Activated CD4-positive, alpha-beta memory T cell treated with anti-CD3 and anti-CD28 coated beads, Interleukin-2, amount 10 ng/mL, durations not matched to agents 7 days and 5 days (primary cell): Measurements from ENCODE around the gene CCDC61. TPM values are rescaled to one million over a fixed set of nuclear protein-coding genes. Genes with fewer than 3 reads are reported as not detected.

Experiments
- CTCF ChIA-PET: fragments of 350-600 bp; sonication (Branson Sonifier 250); formaldehyde crosslinking; loops from one replicate; lab custom pipeline; 2021; ENCODE audit warnings: antibody characterized with exemption, inconsistent platforms; lab: Charles Lee
- POLR2A ChIA-PET: fragments of 350-600 bp; sonication (Branson Sonifier 250); formaldehyde crosslinking; loops from one replicate; lab custom pipeline; 2021; ENCODE audit warnings: antibody characterized with exemption; lab: Charles Lee
- DNase-seq: peaks from one replicate; pipeline ENCODE4 v3.0.0-alpha.2; 2020
- H3K27ac Mint-ChIP-seq: one replicate; pipeline ENCODE4 v1.8.0; 2021; ENCODE audit warnings: mild to moderate bottlenecking, mixed read lengths
- H3K27me3 Mint-ChIP-seq: one replicate; pipeline ENCODE4 v1.8.0; 2021; ENCODE audit warnings: mixed read lengths
- H3K36me3 Mint-ChIP-seq: one replicate; pipeline ENCODE4 v1.8.0; 2021; ENCODE audit warnings: low read depth, mixed read lengths
- H3K4me1 Mint-ChIP-seq: one replicate; pipeline ENCODE4 v1.8.0; 2021; ENCODE audit warnings: mixed read lengths
- H3K4me3 Mint-ChIP-seq: one replicate; pipeline ENCODE4 v1.8.0; 2021; ENCODE audit warnings: mild to moderate bottlenecking, mixed read lengths
- H3K9me3 Mint-ChIP-seq: one replicate; pipeline ENCODE4 v1.8.0; 2021; ENCODE audit warnings: mixed read lengths
- total RNA-seq, 2 experiments: library from RNA; stranded (reverse); gene quantifications; one replicate each; pipeline ENCODE4 v1.2.3, GENCODE V29; 2021

The CCDC61 gene
- total RNA-seq, 2 experiments from 2014 or later: 24.3 to 24.7 TPM

- Mint-ChIP-seq H3K36me3 (no peaks in the 10 kb centered on the region), H3K4me1 (peaks cover 3% of the 10 kb centered on the region), H3K27ac (no peak overlapping the region), H3K27me3 (peaks cover 41% of the 10 kb centered on the region), H3K4me3 (no peak overlapping the region), H3K9me3 (peaks cover 2% of the 10 kb centered on the region)
- ChIA-PET CTCF (no interaction called here), POLR2A (interaction anchor here (0.6 kb wide), 1 partner anchor 1599 kb away, joined by 3 read pairs; no protein-coding TSS in a partner anchor)
- no peak for DNase-seq
These were observed 9.9 kb upstream of the CCDC61 start for GRCh38 chr19:45985321-45985720.

GRCh38 chr19:45990113-45990728, 5.0 kb upstream of the CCDC61 start:
- H3K27ac Mint-ChIP-seq: no peak overlapping the region
- no peak for DNase-seq
- H3K4me1 Mint-ChIP-seq: peaks cover 4% of the 10 kb centered on the region
- no peak overlapping the region for H3K4me3 Mint-ChIP-seq
- no peaks in the 10 kb centered on the region for H3K36me3 Mint-ChIP-seq
- ChIA-PET POLR2A (no interaction called here), CTCF (no interaction called here)
- peaks cover 27% of the 10 kb centered on the region for H3K27me3 Mint-ChIP-seq
- H3K9me3 Mint-ChIP-seq: no peaks in the 10 kb centered on the region

DNA sequence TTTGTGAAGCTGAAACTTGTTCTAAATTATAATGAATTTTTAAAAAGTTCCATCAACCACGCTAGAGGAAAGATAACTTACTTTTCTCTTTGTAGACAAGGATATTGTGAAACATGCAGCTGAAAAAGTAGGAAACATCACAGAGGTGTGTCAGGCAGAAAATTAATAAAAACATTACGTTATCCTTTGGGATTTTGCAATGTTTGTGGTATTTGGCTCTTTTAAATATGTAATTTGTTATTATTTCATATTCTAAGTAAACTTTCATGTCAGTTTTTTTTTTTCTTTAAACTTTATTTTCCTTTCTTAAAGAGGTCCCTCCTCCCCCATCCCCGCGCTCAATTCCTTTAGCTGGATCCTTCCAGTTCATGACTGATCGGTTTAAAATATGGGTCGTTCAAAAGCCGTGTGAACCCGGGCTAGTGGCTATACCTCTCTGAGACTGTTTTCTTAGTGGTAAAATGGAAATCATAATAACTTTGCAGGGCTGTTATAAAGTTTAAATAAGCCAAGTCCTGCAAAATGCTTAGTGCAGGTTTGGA, 740 bp upstream of the CCDC61 start:
- H3K36me3 Mint-ChIP-seq: peaks cover 11% of the 10 kb centered on the region
- no peak overlapping the region for H3K27ac Mint-ChIP-seq
- no peak overlapping the region for H3K4me3 Mint-ChIP-seq
- ChIA-PET CTCF (interaction anchor here (0.6 to 2.4 kb wide), 9 partner anchors 8 to 657 kb away, joined by 3 to 9 read pairs (median 3); partner anchors contain the start of gene MYPOP), POLR2A (interaction anchor here (0.6 to 2.0 kb wide), 6 partner anchors 41 to 132 kb away, joined by 3 to 16 read pairs (median 6); partner anchors contain the start of genes IRF2BP1, MYPOP and SYMPK)
- peaks cover 13% of the 10 kb centered on the region for H3K4me1 Mint-ChIP-seq
- DNase-seq: no peak
- no peaks in the 10 kb centered on the region for H3K9me3 Mint-ChIP-seq
- peaks cover 8% of the 10 kb centered on the region for H3K27me3 Mint-ChIP-seq

DNA sequence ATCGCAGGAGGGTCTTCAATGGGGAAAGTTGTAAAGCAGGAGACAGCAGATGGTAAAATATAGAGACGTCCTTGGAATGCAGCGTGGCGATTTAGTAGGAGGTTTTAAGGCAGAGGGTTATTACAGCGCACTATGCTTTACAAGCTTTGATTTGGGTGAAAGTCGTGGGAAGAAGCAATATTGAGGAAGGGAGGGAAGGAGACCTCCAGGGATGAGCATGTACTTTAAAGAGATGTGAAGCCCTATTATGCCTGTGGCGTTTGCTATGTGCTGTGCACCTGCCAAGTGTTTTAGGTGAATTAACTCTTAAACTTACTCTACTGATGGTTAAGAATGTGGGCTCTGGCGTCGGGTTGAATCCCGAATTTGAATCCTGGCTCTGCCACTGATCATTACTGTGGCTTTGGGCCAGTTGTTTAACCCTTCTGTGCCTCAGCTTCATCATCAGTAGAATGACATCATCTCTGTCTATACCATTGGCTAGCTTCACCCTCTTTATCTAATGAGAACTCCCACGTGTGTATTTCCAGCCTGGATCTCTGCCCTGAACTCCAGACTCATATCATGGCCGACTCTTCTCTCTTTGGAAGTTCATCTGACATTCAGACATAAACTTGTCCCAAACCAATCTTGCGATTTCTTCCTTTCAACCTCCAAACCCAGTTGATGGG, 583 bp downstream of the CCDC61 start:
- ChIA-PET POLR2A (interaction anchor here (0.7 to 2.0 kb wide), 7 partner anchors 11 to 303 kb away, joined by 3 to 16 read pairs (median 4); partner anchors contain the start of genes IRF2BP1, MYPOP, QPCTL and SYMPK), CTCF (interaction anchor here (0.6 to 2.4 kb wide), 12 partner anchors 10 to 198 kb away, joined by 3 to 9 read pairs (median 4); partner anchors contain the start of genes IRF2BP1 and MYPOP)
- Mint-ChIP-seq H3K36me3 (peaks cover 11% of the 10 kb centered on the region), H3K27ac (no peak overlapping the region), H3K27me3 (peaks cover 7% of the 10 kb centered on the region), H3K9me3 (no peaks in the 10 kb centered on the region), H3K4me3 (no peak overlapping the region), H3K4me1 (peaks cover 26% of the 10 kb centered on the region)
- DNase-seq: no peak

- peak overlapping the region; percentile 29 for H3K4me3 Mint-ChIP-seq
- no peak overlapping the region for H3K27ac Mint-ChIP-seq
- DNase-seq: no peak
These were observed 1.7 kb downstream of the CCDC61 start for GRCh38 chr19:45996933-45997332.

DNA sequence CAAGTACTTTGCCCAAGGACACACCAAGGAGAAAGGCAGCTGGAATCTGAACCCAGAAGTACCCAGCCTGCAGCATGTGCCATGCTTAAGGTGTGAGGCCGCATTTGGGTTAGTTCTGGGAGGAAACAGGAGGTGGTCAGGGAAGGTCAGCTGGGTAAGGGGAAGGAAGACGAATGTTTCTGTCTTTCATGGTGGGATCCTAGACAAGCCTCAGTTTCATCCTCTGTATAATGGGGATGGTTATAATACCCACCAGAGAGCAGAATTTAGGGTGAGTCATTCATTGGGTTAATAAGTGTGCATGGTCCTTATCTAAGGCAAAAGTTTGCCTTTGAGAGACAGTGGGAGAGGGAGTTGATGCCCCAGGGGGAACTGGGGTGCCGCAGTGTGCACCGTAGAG, 3.6 kb downstream of the CCDC61 start:
- ChIA-PET POLR2A (interaction anchor here (1.7 kb wide), 1 partner anchor 106 kb away, joined by 3 read pairs; no protein-coding TSS in a partner anchor), CTCF (no interaction called here)
- no peak overlapping the region for H3K4me3 Mint-ChIP-seq
- H3K27me3 Mint-ChIP-seq: peaks cover 7% of the 10 kb centered on the region
- no peak overlapping the region for H3K27ac Mint-ChIP-seq
- H3K9me3 Mint-ChIP-seq: no peaks in the 10 kb centered on the region
- no peak for DNase-seq
- peaks cover 16% of the 10 kb centered on the region for H3K36me3 Mint-ChIP-seq
- H3K4me1 Mint-ChIP-seq: peaks cover 32% of the 10 kb centered on the region

More at GRCh38 chr19:45996933-45997332, 1.7 kb downstream of the CCDC61 start:
- ChIA-PET CTCF (interaction anchor here (1.5 to 2.0 kb wide), 2 partner anchors 13 to 20 kb away, joined by 4 to 7 read pairs; no protein-coding TSS in a partner anchor), POLR2A (interaction anchor here (1.0 to 1.7 kb wide), 2 partner anchors 80 to 104 kb away, joined by 3 to 4 read pairs; no protein-coding TSS in a partner anchor)
- Mint-ChIP-seq H3K36me3 (peaks cover 14% of the 10 kb centered on the region), H3K27me3 (peaks cover 7% of the 10 kb centered on the region), H3K4me1 (peaks cover 33% of the 10 kb centered on the region), H3K9me3 (no peaks in the 10 kb centered on the region)

DNA sequence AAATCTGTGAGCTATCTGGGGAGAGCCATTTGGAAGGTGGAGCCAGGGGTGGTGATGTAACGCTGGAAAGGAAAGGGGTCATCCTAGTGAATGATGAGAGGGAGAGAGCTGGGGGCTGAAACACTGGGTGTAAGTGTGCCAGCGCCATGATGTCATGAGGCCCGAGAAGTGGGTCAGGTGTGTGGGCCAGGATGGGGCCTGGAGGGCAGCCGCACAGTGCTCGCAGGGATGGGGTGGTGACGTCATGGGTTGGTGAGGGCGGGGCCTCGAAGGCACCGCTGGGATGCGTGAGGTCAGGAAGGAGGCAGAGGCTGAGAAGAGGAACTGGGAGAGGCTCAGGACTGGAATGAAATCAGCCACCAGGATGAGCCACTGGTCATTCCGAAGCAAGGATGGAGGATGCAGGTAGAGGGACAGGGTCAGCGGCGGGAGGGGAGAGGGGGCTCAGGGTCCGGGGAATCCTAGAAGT, 4.4 kb downstream of the CCDC61 start:
- Mint-ChIP-seq H3K9me3 (no peaks in the 10 kb centered on the region), H3K4me3 (peak overlapping the region; percentile 19), H3K27me3 (peaks cover 7% of the 10 kb centered on the region), H3K4me1 (peaks cover 31% of the 10 kb centered on the region), H3K27ac (no peak overlapping the region), H3K36me3 (peaks cover 16% of the 10 kb centered on the region)
- ChIA-PET CTCF (no interaction called here), POLR2A (no interaction called here)
- no peak for DNase-seq

GRCh38 chr19:46000491-46001246, 5.4 kb downstream of the CCDC61 start:
- CTCF ChIA-PET: no interaction called here
- peaks cover 7% of the 10 kb centered on the region for H3K27me3 Mint-ChIP-seq
- POLR2A ChIA-PET: no interaction called here
- peaks cover 31% of the 10 kb centered on the region for H3K4me1 Mint-ChIP-seq
- peak overlapping the region; percentile 69 for H3K4me3 Mint-ChIP-seq
- DNase-seq: peak; percentile 80
- H3K27ac Mint-ChIP-seq: no peak overlapping the region
- H3K36me3 Mint-ChIP-seq: peaks cover 16% of the 10 kb centered on the region
- H3K9me3 Mint-ChIP-seq: no peaks in the 10 kb centered on the region

GRCh38 chr19:46002678-46003275, 7.5 kb downstream of the CCDC61 start:
- Mint-ChIP-seq H3K4me1 (peaks cover 31% of the 10 kb centered on the region), H3K27ac (no peak overlapping the region), H3K4me3 (no peak overlapping the region), H3K36me3 (peaks cover 5% of the 10 kb centered on the region), H3K27me3 (peaks cover 7% of the 10 kb centered on the region), H3K9me3 (no peaks in the 10 kb centered on the region)
- CTCF ChIA-PET: no interaction called here
- POLR2A ChIA-PET: no interaction called here
- DNase-seq: no peak

- Mint-ChIP-seq H3K36me3 (peaks cover 3% of the 10 kb centered on the region), H3K9me3 (no peaks in the 10 kb centered on the region), H3K4me3 (no peak overlapping the region), H3K27ac (no peak overlapping the region), H3K4me1 (peaks cover 4% of the 10 kb centered on the region), H3K27me3 (no peaks in the 10 kb centered on the region)
- ChIA-PET CTCF (interaction anchor here (0.5 to 1.6 kb wide), 2 partner anchors 11 to 23 kb away, joined by 4 to 5 read pairs; partner anchors contain the start of gene CCDC61), POLR2A (no interaction called here)
- DNase-seq: no peak
These were observed 11.1 kb downstream of the CCDC61 start for GRCh38 chr19:46006411-46006810.

DNA sequence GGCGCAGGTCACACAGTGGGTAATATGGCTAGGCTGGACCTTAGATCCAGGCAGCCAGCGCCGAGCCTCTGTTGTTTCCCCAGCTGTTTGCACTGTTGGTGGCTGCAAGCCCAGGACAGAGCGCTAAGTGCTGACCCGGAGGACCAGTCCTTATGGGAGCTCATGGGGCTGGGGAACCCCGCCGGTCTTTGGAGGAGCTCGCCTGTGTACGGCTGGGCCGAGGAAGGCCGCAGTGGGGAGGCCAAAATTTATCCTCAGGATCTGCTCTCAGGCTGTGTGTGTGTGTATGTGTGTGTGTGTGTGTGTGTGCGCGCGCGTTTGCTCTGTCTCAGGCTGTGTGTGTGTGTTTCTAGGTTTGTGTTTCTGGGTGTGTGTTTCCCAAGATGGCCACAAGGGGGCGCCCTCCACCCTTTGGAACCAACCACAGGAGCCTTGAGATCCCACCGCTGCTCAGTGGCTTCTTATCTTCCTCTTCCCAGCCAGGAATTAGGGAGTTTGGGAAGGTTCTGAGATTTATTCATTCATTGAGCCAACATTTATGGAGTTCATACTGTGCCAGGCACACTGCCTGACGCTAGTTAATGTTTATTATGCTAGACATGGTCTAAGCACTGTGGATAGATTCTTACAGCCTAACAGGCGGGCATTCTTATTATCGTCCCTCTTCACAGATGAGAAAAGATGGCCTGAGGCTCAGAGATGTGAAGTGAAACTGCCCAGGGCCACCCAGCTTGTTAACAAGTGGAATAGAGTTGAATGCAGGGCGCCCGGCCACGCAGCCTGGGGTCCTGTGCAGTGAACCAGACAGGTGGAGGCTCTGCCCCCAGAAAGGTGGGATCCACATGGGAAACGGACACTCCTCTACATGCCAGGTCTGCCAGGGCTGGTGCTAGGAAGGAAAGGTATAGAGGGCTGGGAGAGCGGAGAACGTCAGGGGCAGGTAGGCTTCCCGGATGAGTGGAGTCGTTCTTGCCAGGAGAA, 14.6 kb downstream of the CCDC61 start:
- ChIA-PET POLR2A (interaction anchor here (1.0 kb wide), 1 partner anchor 10 kb away, joined by 3 read pairs; no protein-coding TSS in a partner anchor), CTCF (interaction anchor here (0.7 to 1.8 kb wide), 6 partner anchors 14 to 255 kb away, joined by 3 to 7 read pairs (median 4); partner anchors contain the start of genes CCDC61, MYPOP and SIX5)
- DNase-seq: peak; percentile 73

More for the DNA sequence above, 14.6 kb downstream of the CCDC61 start:
- peaks cover 6% of the 10 kb centered on the region for H3K27me3 Mint-ChIP-seq
- H3K27ac Mint-ChIP-seq: no peak overlapping the region
- peaks cover 7% of the 10 kb centered on the region for H3K4me1 Mint-ChIP-seq
- no peak overlapping the region for H3K4me3 Mint-ChIP-seq
- H3K9me3 Mint-ChIP-seq: no peaks in the 10 kb centered on the region
- no peaks in the 10 kb centered on the region for H3K36me3 Mint-ChIP-seq
